ENCODE results near the gene AP2B1. TPM values are rescaled to one million over a fixed set of nuclear protein-coding genes. Genes with fewer than 3 reads are reported as not detected.
A peak's percentile ranks its signal among the peaks of the same experiment; 100 is the strongest.

Gene AP2B1
- polyA plus RNA-seq, 4 donors = 117 to 136 (median 121) TPM

DNA sequence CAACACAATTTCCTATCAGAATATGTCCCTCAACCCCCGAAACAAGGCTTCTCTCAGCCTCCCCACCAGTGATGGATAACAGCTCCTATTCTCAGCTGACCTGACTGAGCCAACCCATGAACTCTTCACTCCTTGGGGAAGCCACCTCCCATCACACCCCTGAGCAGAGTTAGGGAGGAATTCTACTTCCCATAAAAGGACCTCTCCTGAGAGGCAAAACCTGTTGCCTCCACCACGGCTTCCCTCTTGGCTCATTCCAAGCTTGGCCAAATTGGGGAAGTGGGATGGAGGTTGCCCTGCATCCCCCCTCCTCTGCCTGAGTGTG is 138.6 kb downstream of the AP2B1 start:
- no peak for DNase-seq (ENCODE audit: low read depth in 4 of 4, low spot score in 2 of 4)

DNA sequence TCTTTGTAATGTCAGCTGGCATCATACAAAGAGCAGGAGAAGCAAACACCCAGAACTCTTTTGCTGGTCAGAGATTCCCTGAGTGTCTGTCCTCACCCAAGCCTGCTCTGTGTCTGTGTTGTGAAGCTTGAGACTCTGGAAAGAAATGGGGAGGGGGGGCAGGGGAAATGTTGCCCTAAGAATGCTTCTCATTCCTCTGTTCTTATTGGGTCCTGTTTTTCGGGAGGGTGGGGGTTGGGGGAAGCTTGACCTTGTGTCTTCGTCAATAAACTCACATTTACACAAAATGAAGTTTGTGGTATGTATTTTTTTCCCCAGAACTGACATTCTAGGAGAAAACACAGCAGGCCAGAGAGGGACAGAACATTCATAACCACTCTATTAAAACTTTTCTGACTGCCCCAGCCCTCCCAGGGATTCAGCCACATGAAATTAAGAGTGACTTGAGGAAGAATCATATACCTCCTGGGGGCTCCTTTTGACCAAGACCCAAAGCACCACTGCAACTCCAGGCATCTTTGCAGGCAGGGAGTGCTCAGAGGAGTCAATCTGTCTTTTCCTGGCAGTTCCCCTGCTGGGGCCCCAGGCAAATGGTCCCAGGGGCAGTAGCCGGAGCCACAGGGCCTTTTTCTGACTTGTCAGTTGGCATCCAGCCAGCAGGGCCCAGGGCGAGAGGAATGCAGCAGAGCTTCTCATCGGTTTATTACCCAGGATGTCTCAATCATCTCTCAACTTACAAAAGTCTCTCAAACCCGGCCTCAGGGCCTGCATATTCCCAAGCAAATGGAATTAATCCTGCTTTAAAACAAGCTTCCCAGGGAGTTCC is 139.2 kb downstream of the AP2B1 start:
- peak in 1 of 4 donors; percentile 49 for DNase-seq (ENCODE audit: low read depth in 4 of 4, low spot score in 2 of 4)

DNA sequence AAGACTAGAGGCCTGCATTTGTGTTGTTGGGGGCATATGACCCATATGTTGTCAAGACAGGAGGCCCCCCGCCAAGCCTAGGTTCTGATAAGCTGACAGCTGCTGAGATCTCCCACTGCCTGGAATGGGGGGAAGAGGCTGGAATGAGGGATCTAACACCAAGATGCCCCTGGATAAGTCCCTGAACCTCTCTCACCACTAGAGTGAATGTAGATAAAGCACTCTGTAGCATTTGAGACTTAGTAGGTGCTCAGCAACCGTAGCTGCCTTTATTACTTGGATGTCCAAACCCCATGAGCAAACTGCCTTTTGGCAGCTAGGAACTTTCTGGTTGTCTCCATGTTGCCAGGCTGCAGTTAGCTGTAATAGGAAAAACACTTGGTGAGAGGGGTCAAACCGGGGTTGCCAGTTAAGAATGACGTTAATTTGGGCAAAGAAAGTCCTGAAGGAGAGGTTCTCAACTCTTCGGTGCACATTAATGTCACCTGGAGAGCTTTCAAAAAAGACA is 139.9 kb downstream of the AP2B1 start:
- DNase-seq (ENCODE audit: low read depth in 4 of 4, low spot score in 2 of 4) = no peak

DNA sequence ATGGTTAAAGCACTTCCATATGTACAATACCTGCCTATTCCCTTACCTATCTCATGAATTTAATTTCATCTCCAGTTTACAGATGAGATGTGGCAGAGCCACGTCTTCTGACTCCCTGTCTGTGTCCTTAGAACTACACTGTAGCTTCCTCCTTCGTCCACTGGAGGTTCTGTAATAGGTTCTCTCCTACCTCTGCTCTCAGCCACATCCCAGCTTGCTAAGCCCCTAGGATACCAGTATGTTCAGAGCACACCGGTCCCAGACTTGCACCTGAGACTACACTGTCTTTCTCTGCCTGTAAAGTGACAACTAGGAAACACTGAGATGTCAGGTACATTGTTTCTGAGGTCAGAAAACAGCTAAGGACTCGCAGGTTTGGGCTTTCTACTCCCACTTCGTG is 140.5 kb downstream of the AP2B1 start:
- DNase-seq (ENCODE audit: low read depth in 4 of 4, low spot score in 2 of 4) = no peak

DNA sequence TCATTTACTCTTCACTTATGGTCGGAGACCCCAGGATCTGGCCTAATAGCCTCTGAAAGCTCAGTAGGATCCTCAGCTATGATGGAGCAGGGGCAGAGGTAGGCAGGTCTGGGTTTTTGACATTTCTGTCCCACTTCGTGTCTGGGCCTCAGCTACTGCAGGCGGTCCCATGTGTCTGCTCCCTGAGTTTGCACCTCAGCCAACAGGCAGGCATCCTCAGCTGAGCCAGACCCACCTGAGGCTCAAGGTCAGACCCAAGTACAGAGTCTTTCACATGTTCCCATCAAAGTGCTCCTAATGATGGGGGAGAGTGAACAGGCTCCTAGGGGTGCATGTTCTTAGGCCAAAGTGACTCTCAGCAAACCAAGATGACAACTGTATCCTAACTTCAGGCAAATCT is 141.4 kb downstream of the AP2B1 start:
- DNase-seq (ENCODE audit: low read depth in 4 of 4, low spot score in 2 of 4) = no peak

DNA sequence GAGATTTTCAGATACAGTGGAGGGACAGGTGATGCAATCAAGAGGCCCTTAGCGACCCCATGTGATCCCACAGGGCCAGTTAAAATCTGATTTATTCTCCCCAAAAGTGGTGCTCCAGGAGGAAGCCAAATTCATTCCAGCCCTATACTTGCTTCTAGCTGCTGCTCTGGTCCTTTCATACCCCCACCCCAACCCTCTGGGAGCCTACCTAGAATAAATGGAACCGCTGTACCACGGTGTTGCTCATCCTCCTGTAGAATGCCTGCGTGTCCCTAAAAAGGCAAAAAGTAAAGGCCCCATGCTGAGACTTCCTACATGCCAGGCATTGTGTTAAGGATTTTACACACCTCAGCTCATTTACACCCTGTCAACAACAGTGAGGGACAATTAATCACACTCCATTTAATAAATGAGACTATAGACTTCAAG is 142.3 kb downstream of the AP2B1 start:
- DNase-seq (ENCODE audit: low read depth in 4 of 4, low spot score in 2 of 4) = no peak

DNA sequence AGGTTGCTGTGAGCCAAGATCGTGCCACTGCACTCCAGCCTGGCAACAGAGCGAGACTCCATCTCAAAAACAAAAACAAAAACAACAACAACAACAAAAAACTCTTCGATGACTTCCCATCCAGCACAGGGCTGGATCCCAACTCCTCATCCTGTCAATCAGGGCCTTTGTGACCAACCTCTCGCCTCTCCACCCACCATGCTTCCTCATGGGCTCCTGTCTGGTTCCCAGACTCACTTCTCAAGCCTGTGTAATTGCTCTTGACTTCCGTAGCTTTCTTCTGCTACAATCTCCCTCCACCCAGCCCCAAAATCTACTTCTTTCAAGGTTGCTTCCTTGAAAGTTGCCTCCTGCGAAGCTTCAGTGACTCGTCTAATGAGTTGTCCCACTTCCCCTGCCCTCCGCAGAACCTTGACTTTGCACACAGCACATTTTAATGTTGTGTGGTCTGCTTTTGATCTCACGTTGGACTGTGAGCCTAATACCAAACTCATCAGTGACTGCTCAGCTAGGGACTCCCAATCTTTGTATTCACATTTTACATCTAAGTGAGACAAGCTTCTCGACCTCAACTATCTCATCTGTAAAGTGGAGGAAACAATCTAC is 143.4 kb downstream of the AP2B1 start:
- DNase-seq (ENCODE audit: low read depth in 4 of 4, low spot score in 2 of 4) = no peak

DNA sequence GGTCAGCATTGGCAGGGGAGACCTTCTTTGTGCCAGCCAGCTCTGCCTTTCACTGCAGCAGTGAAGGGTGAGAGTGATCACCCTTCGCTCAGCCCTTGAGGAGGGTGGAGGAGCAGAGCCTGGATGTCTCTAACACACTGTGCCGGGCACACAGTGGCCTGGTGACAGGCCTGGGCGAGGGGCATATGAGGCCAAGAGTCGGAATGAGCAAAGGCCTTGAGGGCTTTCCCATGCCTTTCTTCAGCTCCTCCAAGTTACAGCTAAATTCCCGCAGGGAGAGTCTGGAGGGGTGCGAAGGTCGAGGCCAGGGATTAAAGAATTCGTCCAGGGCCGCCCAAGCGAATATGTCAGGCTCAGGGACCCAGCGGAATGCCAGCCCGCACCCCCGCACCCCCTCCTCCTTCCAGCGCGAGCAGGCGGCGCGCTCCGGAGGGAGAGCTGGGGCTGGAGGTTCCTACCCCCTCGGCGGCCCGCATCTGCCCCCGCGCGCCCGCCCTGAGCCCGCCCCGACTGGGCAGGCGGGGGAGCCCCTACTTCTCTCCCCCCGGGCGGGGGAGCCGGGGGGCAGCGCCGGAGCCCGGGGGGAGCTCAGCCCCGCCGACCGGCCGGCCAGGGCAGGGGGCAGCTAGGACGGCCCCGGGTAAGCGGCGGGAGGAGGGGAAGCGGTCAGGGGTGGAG is 144.3 kb downstream of the AP2B1 start, which contains the start of gene RASL10B:
TSS of gene RASL10B (plus strand) at position 401 of the 678 bp plus-strand sequence. CDS start 3,546 bp downstream, outside the sequence.
- peak in 1 of 4 donors; percentile 41 for DNase-seq (ENCODE audit: low read depth in 4 of 4, low spot score in 2 of 4)

DNA sequence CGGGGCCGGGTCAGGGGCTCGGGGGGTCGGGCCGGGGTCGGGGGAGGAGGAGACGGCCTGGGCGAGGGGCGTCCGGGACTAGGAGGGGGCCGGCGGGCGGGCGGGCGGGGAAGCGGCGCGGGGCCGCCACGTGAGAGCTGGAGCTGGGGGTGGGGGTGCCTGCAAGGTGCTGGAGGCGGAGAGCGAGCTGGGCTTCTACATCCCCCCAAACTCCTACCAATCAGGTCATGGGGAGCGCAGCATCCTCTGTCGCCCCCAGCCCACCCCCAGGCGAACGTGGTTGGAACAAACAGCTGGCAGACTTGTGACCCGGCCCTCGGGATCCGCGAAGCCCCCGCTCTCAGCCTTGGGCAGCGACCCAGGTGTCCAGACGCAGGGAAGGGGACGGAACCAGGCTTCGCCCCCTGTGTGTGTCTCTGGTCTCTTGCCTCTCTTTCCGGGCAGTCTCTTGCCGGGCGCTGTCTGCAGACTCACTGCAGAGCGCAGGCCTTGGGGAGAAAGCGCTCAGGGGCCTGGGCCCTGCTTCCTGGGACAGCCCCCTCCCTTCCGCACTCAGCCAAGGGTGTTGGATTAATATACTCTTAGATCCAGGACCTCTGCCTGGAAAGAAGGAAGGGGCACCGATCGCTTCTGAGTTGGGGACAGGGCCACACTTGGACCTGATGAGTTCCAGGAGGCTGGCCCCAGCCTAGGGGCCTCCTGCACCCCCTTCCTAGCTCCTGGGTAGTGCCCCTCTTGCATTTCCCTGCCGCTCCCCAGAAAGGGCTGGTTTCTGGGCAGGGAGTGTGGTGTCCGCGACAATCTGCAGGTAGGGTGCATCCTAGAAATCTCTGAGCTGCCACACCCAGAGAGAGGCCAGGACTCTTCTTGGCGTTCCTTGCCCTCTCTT is 145.0 kb downstream of the AP2B1 start:
- no peak for DNase-seq (ENCODE audit: low read depth in 4 of 4, low spot score in 2 of 4)

DNA sequence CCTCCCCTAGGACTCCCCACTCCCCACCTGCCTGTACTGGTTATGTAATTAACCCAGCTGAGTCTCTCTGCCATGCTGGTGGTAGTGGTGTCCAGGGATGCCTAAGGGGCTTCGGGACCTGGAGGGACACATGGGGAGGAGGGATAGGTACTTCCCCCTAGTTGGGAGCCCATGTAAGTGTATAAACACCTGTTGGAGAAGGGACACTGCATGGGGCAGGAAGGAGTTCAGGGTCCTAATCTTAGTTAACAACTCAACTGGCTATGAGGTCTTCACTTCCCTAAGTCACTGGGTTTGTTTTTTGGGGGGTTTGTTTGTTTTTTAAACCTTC is 145.6 kb downstream of the AP2B1 start:
- DNase-seq (ENCODE audit: low read depth in 4 of 4, low spot score in 2 of 4) = no peak

DNA sequence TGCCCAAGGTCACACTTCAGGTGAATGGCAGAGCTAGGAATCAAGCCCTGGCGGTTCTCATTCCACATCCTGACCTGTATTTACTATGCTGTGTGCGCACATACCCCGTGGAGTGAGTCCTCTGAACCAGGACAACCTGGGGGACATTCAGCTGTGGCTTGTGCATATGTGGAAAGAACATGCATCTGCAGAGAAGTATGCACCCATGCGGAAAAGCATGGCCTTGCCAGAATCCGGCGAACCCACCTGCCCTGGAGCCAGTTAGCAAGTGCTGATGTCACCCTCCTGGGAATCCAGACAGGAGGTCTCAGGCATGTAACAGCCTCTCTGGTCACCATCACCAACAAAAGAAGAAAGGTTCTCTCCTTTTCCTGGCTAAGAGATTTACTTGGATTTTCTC is 146.2 kb downstream of the AP2B1 start:
- no peak for DNase-seq (ENCODE audit: low read depth in 4 of 4, low spot score in 2 of 4)

DNA sequence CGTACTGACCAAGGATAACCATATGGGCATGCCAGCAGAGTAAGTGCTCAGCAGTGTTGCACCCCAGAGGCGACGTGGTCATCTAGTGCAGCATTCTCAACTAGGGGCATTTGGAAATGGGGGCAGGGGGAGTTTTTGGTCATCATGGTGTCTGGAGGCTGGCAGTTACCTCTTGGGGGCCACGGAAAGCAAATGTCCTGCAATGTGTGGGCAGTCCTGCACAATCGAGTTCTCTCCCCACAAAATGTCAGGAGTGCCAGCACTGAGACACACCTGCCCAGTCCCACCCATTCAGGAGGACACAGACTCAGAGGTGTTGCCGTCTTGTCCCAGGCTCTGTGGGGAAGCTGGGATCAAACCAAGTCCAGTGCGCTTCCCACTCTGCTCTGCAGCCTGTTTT is 147.3 kb downstream of the AP2B1 start:
- DNase-seq (ENCODE audit: low read depth in 4 of 4, low spot score in 2 of 4) = no peak

DNA sequence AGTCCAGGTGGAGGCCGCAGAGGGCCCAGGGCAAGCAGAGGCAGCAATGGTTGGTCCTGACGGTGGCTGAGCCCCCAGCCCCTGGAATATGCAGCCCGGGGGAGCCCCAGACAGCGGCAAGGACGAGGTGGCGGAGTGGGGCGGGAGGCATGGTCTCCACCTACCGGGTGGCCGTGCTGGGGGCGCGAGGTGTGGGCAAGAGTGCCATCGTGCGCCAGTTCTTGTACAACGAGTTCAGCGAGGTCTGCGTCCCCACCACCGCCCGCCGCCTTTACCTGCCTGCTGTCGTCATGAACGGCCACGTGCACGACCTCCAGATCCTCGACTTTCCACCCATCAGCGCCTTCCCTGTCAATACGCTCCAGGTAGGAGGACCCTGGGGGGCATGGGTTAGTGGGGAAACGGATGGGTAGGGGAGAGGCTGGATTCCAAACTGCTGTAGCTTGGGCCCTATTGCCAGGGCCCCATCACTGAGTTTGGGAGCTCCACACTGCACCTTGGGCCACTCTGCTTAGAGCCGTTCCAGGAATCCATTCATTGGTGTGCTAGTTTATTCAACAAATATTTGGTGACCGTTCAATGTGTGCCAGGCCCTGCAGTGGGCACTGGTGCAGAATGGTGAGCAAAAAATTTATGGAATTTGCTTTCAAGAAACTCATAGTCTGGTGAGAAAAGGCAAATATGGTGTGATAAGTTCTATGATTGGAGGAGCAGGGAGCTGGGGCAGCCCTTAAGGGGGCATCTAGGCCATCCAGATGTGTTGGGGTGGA is 148.1 kb downstream of the AP2B1 start:
- no peak for DNase-seq (ENCODE audit: low read depth in 4 of 4, low spot score in 2 of 4)

DNA sequence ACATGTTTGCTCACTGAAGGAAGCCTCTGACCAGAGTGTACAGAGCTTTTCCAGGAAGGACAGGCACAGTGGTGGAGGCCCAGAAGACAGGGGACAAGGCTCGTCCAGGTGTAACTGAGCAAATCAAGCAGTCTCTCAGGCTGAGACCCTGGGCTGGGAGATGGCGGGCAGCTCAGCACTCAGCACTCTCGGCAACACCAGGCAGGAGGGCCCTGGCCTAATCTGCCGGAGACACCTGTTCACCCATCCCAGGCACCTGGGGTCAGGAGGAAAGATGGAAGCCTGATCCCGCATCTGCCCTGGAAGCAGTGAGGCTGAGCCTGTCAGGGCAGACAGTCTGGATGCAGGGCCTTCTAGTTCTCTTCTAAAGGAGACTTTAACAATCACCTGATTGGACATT is 149.1 kb downstream of the AP2B1 start:
- no peak for DNase-seq (ENCODE audit: low read depth in 4 of 4, low spot score in 2 of 4)

DNA sequence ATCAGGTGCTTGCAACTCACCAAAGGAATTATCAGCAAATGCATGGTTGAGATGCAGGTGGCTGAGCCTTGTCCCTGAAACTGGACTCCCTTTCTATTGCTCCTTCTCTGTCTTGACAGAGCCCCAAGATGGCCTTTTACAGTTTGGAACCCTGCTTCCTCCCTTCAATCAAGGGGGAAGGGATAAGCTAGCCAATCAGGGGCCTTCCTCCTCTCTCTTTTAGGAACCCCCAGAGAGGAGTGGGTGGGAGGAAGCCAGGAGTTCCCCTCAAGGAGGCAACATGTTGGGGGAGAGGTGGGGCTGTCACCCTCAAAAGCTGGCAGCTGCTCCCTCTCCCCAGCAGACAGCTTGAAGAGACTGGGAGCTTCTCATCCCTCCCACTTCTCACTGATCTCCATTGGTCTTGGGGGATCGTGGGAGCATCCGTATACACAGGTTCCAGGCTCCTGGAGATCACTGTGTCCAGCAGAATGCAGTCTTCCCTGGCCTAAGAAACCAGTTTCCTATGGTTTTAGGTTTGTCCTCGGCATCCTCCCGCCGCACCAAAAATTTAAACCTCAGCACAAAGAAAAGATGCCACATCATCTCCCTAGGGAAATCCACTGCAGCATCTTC is 151.5 kb downstream of the AP2B1 start:
- no peak for DNase-seq (ENCODE audit: low read depth in 4 of 4, low spot score in 2 of 4)

DNA sequence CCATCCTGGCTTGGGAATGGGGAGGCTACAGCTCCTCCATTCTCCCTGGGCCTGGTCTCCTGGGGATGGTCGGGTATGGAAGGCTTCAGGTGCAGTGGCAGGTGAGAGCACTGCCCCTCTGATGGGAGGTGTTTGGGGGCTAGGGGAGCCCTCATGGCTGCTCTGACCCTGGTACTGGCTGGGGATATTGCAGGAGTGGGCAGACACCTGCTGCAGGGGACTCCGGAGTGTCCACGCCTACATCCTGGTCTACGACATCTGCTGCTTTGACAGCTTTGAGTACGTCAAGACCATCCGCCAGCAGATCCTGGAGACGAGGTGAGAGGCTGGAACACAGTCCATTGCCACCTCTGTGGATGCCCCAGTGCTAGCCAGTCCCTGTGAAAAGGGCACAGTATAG is 153.1 kb downstream of the AP2B1 start:
- DNase-seq (ENCODE audit: low read depth in 4 of 4, low spot score in 2 of 4) = no peak

DNA sequence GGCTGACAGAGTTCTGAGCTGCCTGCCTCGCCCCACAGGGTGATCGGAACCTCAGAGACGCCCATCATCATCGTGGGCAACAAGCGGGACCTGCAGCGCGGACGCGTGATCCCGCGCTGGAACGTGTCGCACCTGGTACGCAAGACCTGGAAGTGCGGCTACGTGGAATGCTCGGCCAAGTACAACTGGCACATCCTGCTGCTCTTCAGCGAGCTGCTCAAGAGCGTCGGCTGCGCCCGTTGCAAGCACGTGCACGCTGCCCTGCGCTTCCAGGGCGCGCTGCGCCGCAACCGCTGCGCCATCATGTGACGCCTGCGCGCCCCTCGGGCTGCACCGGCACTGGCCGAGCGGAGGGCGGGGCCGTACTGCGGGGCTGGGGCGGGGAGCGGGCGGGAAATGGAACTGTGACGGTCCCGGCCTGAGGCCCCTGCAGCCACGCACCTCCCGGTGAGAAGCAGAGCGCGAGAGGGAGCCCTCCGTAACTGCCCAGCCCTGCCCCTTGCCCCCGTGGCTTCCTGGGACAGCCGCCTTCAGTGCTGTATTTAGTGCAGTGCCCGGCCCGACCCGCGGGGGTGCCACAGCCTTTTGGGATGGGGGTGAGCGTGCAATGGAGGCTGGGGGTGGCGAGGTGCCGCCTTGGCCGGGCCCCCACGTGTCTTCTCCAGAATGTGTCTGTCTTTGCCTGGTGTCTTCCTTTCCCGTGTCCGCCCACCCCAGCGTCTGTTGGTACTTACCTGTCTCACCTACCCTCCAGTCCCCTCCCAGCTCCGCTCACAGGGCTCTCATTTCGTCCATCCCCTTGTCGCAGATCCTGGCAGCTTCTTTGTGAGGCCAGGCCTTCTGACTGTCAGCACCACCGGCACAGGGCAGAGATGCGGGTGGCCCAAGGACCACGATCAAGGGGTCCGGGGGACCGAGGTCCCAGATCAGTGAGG is 154.1 kb downstream of the AP2B1 start:
- DNase-seq (ENCODE audit: low read depth in 4 of 4, low spot score in 2 of 4) = no peak

DNA sequence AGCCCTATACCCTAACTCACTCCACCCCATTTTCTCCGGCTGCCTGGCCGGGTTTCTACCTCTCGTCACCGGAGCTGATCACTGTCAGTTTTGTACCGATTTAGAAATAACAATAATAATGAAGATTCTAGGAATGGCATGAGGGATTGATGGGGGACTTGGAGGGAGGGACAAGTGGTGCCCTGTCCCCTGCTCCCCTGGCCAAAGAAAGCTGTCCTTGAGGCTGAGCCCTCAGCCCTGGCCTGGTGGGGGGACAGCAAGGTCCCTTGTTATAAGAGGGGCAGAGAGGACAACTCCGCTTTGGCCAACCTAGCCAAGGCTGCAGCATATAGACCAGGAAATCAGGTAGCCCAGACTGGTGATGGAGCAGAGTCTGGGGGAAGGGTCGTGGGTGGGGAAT is 155.4 kb downstream of the AP2B1 start:
- no peak for DNase-seq (ENCODE audit: low read depth in 4 of 4, low spot score in 2 of 4)
